Measurements from ENCODE around the gene RORC. TPM values are rescaled to one million over a fixed set of nuclear protein-coding genes. Genes with fewer than 3 reads are reported as not detected.

The RORC gene
- total and polyA plus RNA-seq, 2 of the 8 experiments (the other 6 are each of a cell fraction or from before 2014, with no cell fraction given), result 0.44 to 0.54 TPM

DNA sequence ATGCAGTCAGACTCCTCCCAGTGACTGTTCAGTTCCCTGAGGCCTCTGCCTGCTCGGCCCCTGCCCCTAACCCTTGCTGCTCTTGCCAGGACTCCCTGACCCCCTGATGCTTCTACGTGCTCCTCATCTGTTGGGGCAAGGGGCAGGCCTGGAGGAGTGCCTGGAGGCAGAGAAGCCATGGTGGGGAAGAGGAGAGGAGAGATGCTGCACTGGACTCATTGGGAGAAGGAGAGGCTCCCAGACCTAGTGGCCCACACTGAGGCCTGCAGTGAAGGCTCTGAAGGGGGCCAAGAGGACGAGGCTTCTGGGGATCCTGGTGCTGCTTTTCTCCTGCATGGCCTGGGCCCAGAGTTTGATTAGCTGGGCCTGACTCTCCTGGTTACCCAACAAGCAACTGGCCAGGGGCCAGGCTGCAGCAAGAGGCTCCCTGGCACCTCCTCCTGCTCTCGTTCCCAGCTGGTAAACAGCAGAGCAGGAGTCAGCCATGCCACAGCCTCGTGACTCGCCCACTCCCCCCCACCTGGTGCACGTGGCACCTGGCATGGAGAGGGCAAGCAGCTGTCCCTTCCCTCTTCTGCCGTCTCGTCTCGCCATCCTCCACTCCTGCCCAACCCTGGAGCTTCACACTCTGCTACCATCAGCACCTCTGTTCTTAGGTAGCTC lies 847 bp upstream of the RORC start:
- Histone ChIP-seq H2BK5ac (ENCODE audit: low read depth, low read length) (no peak overlapping the region), H3K14ac (ENCODE audit: insufficient read length) (no peak overlapping the region), H3K79me2 (ENCODE audit: control insufficient read depth in 1 of 2, insufficient read depth in 2 of 2, low read length in 2 of 2) (no peaks in the 10 kb centered on the region), H2BK15ac (ENCODE audit: low read length) (no peak overlapping the region), H2BK20ac (ENCODE audit: low read length) (no peak overlapping the region), H3K4ac (replicated peaks; ENCODE audit: insufficient read length, low read depth, low read length) (no peak overlapping the region), H3K4me1 (replicated peaks in 1 of 4; ENCODE audit: control insufficient read depth in 3 of 4, insufficient read depth in 4 of 4, low read length in 3 of 4) (peaks cover 12 to 30% (median 22%) of the 10 kb centered on the region in 4 experiments), H3K4me2 (ENCODE audit: insufficient read depth in 1 of 2, low read depth in 2 of 2, low read length in 2 of 2) (no peak overlapping the region), H2BK12ac (ENCODE audit: low read depth, low read length) (no peak overlapping the region), H2AK5ac (ENCODE audit: low read depth, low read length) (no peak overlapping the region; the same call in 1 of the 2 replicates), H3K27ac (ENCODE audit: low read depth, low read length) (no peak overlapping the region), H4K91ac (replicated peaks; ENCODE audit: insufficient read length, low read length) (no peak overlapping the region), H3K18ac (ENCODE audit: extremely low read depth, low read length) (no peak overlapping the region), H3K23me2 (ENCODE audit: low read depth, low read length) (peaks cover 5% of the 10 kb centered on the region; the same call in 1 of the 2 replicates), H3K27me3 (replicated peaks in 1 of 4; ENCODE audit: control insufficient read depth in 3 of 4, extremely low read depth in 1 of 4, insufficient read depth in 3 of 4, low read length in 3 of 4) (peaks cover 4 to 8% (median 7%) of the 10 kb centered on the region in 4 experiments), H4K8ac (ENCODE audit: extremely low read depth, insufficient read depth, low read length) (no peak overlapping the region), H3K9me3 (ENCODE audit: insufficient read depth in 2 of 2, low read depth in 1 of 2, low read length in 1 of 2) (no peaks in the 10 kb centered on the region), H4K20me1 (replicated peaks in 1 of 2; ENCODE audit: control insufficient read depth in 1 of 2, insufficient read depth in 2 of 2, low read length in 2 of 2) (no peaks in the 10 kb centered on the region), H4K5ac (ENCODE audit: insufficient read length, low read depth, low read length) (no peak overlapping the region), H3K36me3 (ENCODE audit: control insufficient read depth in 2 of 4, insufficient read depth in 4 of 4, low read length in 3 of 4) (no peaks in the 10 kb centered on the region), H3K9ac (replicated peaks in 1 of 4; ENCODE audit: extremely low read depth in 1 of 4, low read depth in 3 of 4, low read length in 3 of 4) (no peak overlapping the region), H2AFZ (ENCODE audit: low read length) (no peak overlapping the region), H3K4me3 (ENCODE audit: extremely low read depth in 1 of 4, insufficient read depth in 2 of 4, low read depth in 3 of 4, low read length in 4 of 4) (no peak overlapping the region), H3K79me1 (ENCODE audit: low read depth, low read length) (no peaks in the 10 kb centered on the region), H3K56ac (replicated peaks; ENCODE audit: insufficient read length, low read depth, low read length) (no peak overlapping the region), H2BK120ac (replicated peaks; ENCODE audit: low read depth, low read length) (no peak overlapping the region), H3K23ac (ENCODE audit: insufficient read length) (no peak overlapping the region)
- DNase-seq (ENCODE audit: low read depth in 1 of 2, low spot score in 2 of 2) (no peak), FAIRE-seq (no peak)
- POLR2A ChIA-PET (ENCODE audit: partially characterized antibody), result no interaction called here
- 84% methylated on average over 10 of the region's 10 CpGs; no CpG with 5 or more reads in 1 of the 2 experiments for WGBS, 2 experiments (ENCODE audit: extremely low coverage in 1 of 2, insufficient coverage in 1 of 2, insufficient read length in 1 of 2, insufficient replicate concordance in 2 of 2, low coverage in 1 of 2, low lambda C conversion rate in 2 of 2, missing lambda C conversion rate in 1 of 2)
- CTCF ChIA-PET (ENCODE audit: partially characterized antibody), result interaction anchor here (0.7 to 1.7 kb wide), 10 partner anchors 27 to 139 kb away, joined by 3 to 8 read pairs (median 4); partner anchors contain the start of genes MRPL9 and RIIAD1
- TF ChIP-seq KDM4A (IDR thresholded peaks at IDR 0.05; ENCODE audit: low read depth, low read length, severe bottlenecking) (no peak), CBX8 (IDR thresholded peaks at IDR 0.05; ENCODE audit: borderline replicate concordance, low read depth, low read length) (no peak), ASH2L (IDR thresholded peaks at IDR 0.05; ENCODE audit: low read length) (no peak), POLR2AphosphoS5 (IDR thresholded peaks at IDR 0.05; ENCODE audit: low read depth, low read length) (no peak), POU5F1 (IDR thresholded peaks at IDR 0.05; ENCODE audit: low read depth, low read length) (no peak)

Data from H1 (cell line).